Upper lobe of left lung (tissue), 6 donors: ENCODE measurements around the gene ISOC1. TPM values are rescaled to one million over a fixed set of nuclear protein-coding genes. Genes with fewer than 3 reads are reported as not detected.

Source experiments
- ATAC-seq, 2 donors: fragments of 200-7000 bp; cut with Tn5 transposase; one replicate each; pipeline ENCODE4 v1.9.1; 2022; ENCODE audit warnings: mild to moderate bottlenecking in 2 of 2, moderate library complexity in 2 of 2; ENCODE audit not compliant: low FRiP score in 2 of 2
- DNase-seq, 2 donors: peaks; one replicate each; pipeline ENCODE4 v3.0.0-alpha.2; 2019 to 2020
- H3K27ac ChIP-seq, 4 donors: fragments of 200-600 bp; sonication (generic); one replicate each; pipeline ENCODE4 v1.5.1; 2016 to 2019
- H3K27me3 ChIP-seq, 4 donors: fragments of 200-600 bp; sonication (generic); one replicate each; pipeline ENCODE4 v1.5.1; 2017 to 2019
- H3K36me3 ChIP-seq, 4 donors: fragments of 200-600 bp; sonication (generic); one replicate each; pipeline ENCODE4 v1.5.1; 2016 to 2019
- H3K4me1 ChIP-seq, 4 donors: fragments of 200-600 bp; sonication (generic); one replicate each; pipeline ENCODE4 v1.5.1; 2018 to 2019
- H3K4me3 ChIP-seq, 4 donors: fragments of 200-600 bp; sonication (generic); one replicate each; pipeline ENCODE4 v1.5.1; 2017 to 2019; ENCODE audit warnings: mild to moderate bottlenecking in 2 of 4, moderate library complexity in 1 of 4
- H3K9me3 ChIP-seq, 4 donors: fragments of 200-600 bp; sonication (generic); one replicate each; pipeline ENCODE4 v1.5.1; 2018 to 2019
- EP300 ChIP-seq, 4 donors: sonication (generic); formaldehyde crosslinking; IDR thresholded peaks; one replicate each; pipeline ENCODE4 v1.5.1; 2017; ENCODE audit warnings: antibody characterized with exemption in 4 of 4, control low read depth in 2 of 4
- POLR2A ChIP-seq, 4 donors: fragments of 450-650 bp; IDR thresholded peaks; one replicate each; pipeline ENCODE4 v1.5.1; 2016 to 2017; ENCODE audit warnings: antibody characterized with exemption in 4 of 4, mild to moderate bottlenecking in 2 of 4
- POLR2AphosphoS5 ChIP-seq, 2 donors: sonication (generic); formaldehyde crosslinking; IDR thresholded peaks; one replicate each; pipeline ENCODE4 v1.5.1; 2017; ENCODE audit warnings: antibody characterized with exemption in 2 of 2
- WGBS, 2 donors: methylation state at CpG; one replicate each; pipeline ENCODE4 v1.1.5; 2017 to 2018; 5-methylcytosine and 5-hydroxymethylcytosine counted together
- total RNA-seq, 6 donors: library from RNA; depleted of rRNA in 4 of 6; stranded (reverse); fragments of >200 nt in 4 of 6; gene quantifications; one replicate each; pipeline versions ENCODE4 v1.1.0 to v1.2.1, GENCODE V29; 2016 to 2021
- TF ChIP-seq, protein P1 (sequence below), 6 experiments: fragments of 450-650 bp in 4 of 6; fragments of 200-600 bp in 2 of 6; sonication (generic) in 2 of 6; IDR thresholded peaks; one replicate each; pipeline ENCODE4 v1.5.1; 2016 to 2019; ENCODE audit warnings: antibody characterized with exemption in 6 of 6
- donor health status: DM: no; HTN: no; CAD: no; lungs with moderate emphysema.
- donor health status: DM: no; HTN: yes; CAD: no; lungs with severe emphysema.

Gene ISOC1
- total RNA-seq, 6 donors from 2014 or later = 6.3 to 37.9 (median 20.9) TPM

DNA sequence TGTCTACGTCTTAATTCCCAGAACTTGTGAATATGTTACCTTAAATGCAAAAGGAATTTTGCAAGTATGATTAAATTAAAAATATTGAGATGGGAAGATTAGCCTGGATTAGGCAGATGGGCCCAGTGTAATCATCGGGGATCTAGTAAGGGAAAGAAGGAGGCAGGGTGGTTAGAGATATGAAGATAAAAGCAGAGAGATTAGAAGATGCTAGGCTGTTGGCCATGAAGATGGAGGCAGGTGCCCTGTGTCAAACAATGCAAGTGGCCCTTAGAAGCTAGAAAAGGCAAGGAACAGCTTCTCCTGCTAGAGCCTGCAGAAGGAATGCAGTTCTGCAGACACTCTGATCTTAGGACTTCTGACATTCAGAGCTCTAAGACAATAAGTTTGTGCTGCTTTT lies 28.8 kb upstream of the ISOC1 start:
- no peak for TF ChIP-seq EP300 (IDR thresholded peaks at IDR 0.05)
- TF ChIP-seq POLR2AphosphoS5 (IDR thresholded peaks at IDR 0.05) = no peak
- TF ChIP-seq, protein P1, sequence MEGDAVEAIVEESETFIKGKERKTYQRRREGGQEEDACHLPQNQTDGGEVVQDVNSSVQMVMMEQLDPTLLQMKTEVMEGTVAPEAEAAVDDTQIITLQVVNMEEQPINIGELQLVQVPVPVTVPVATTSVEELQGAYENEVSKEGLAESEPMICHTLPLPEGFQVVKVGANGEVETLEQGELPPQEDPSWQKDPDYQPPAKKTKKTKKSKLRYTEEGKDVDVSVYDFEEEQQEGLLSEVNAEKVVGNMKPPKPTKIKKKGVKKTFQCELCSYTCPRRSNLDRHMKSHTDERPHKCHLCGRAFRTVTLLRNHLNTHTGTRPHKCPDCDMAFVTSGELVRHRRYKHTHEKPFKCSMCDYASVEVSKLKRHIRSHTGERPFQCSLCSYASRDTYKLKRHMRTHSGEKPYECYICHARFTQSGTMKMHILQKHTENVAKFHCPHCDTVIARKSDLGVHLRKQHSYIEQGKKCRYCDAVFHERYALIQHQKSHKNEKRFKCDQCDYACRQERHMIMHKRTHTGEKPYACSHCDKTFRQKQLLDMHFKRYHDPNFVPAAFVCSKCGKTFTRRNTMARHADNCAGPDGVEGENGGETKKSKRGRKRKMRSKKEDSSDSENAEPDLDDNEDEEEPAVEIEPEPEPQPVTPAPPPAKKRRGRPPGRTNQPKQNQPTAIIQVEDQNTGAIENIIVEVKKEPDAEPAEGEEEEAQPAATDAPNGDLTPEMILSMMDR (IDR thresholded peaks at IDR 0.05) = no peak
- no peak for TF ChIP-seq POLR2A (IDR thresholded peaks at IDR 0.05)
- no peaks in the 10 kb centered on the region for H3K36me3 ChIP-seq

DNA sequence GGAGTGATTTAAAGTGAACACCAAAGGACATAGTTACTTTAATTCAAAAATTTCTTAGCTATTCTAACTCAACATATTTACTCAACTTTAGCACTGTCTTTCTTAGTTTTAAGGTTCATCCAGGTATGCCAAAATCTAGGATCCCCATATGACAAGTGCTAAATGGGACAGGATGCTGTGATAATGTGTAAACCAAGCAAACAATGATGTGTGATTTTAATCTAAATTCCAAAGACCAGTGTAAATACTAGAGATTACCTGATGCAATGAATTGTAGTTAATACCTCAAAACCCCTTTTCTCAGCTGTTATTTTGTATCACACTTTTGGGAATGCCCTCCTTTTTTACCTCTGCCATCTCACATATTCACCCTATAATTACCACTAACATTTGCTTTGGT lies 26.8 kb upstream of the ISOC1 start:
- Histone ChIP-seq H3K9me3 (no peaks in the 10 kb centered on the region), H3K27me3 (no peaks in the 10 kb centered on the region), H3K4me1 (no peaks in the 10 kb centered on the region), H3K4me3 (no peak overlapping the region), H3K36me3 (no peaks in the 10 kb centered on the region), H3K27ac (no peak overlapping the region)
- ATAC-seq (no peak), DNase-seq (no peak)
- TF ChIP-seq POLR2AphosphoS5 (IDR thresholded peaks at IDR 0.05) (no peak), POLR2A (IDR thresholded peaks at IDR 0.05) (no peak), EP300 (IDR thresholded peaks at IDR 0.05) (no peak)
- TF ChIP-seq, protein P1 (IDR thresholded peaks at IDR 0.05) = no peak

More for the DNA sequence above, 28.8 kb upstream of the ISOC1 start:
- ATAC-seq (no peak), DNase-seq (no peak)
- H3K27me3 ChIP-seq = no peaks in the 10 kb centered on the region
- 90 to 91% methylated on average over 2 of the region's 2 CpGs for WGBS, 2 donors
- H3K27ac ChIP-seq = no peak overlapping the region
- H3K9me3 ChIP-seq = no peaks in the 10 kb centered on the region
- no peak overlapping the region for H3K4me3 ChIP-seq
- no peaks in the 10 kb centered on the region for H3K4me1 ChIP-seq

DNA sequence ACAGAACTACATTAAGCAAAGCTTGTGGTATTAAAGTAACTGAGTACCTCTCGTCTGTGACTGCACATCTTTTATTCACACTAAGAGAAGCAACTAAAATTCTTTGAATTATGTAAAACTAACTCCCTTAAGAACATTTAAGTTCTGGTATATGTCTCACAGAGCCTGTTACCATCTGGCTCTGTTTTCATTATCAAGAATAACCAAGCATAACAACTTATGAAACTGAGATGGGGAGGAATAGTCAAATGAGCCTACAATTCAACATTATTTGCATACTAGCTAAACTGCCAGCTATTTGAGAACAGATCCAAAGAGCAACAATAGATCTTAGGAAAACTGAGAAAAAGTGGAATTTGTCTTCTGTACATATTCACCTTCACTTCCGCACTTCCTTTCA lies 25.3 kb upstream of the ISOC1 start:
- TF ChIP-seq POLR2AphosphoS5 (IDR thresholded peaks at IDR 0.05) (no peak), POLR2A (IDR thresholded peaks at IDR 0.05) (no peak), EP300 (IDR thresholded peaks at IDR 0.05) (no peak)
- TF ChIP-seq, protein P1 (IDR thresholded peaks at IDR 0.05) = no peak
- ATAC-seq (no peak), DNase-seq (no peak)
- Histone ChIP-seq H3K27ac (no peak overlapping the region), H3K4me3 (no peak overlapping the region), H3K9me3 (no peaks in the 10 kb centered on the region), H3K27me3 (no peaks in the 10 kb centered on the region), H3K36me3 (no peaks in the 10 kb centered on the region), H3K4me1 (no peaks in the 10 kb centered on the region)
- 84 to 91% methylated on average over 2 of the region's 2 CpGs for WGBS, 2 donors

DNA sequence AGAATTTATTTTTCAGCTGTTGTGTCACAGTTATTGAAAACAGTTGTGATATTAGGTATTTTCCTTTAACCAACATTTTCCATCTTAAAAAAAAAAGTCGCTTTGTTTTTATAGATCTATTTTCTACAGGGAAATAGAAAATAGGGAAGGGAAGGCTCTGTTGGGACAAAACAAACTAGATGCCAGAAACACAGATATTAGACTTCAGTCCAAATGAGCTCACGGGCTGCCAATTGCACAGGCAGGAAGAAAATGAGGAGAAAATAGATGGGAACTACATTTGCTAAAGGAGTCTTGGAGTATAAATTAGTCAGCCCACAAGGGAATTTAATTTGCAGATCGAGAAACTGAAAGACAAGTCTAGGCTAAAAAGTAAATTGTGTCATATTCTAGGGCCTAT lies 21.4 kb upstream of the ISOC1 start:
- DNase-seq = no peak
- WGBS, 2 donors = 72% methylated on average over 3 of the region's 3 CpGs

DNA sequence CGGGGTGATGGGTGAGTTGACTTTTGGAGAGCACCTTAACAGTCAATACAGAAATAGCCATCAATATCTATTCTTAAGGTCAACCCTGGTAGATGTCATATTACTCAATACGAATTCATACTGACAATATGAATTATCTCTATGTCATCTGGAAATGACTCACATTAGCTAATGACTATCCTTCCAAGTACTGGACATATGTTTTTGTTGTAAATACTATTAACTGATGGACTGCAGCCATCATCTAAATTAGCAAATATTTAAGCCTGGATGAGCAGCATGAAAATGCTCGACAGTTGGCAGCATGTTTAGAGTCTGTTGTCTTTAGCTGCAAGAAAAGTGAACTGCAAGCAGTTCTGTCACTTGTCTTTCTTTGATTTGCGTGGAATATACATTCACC lies 19.6 kb upstream of the ISOC1 start:
- no peak overlapping the region for H3K4me3 ChIP-seq
- WGBS, 2 donors = 76 to 80% methylated on average over 4 of the region's 4 CpGs
- H3K9me3 ChIP-seq = no peaks in the 10 kb centered on the region
- H3K27me3 ChIP-seq = no peaks in the 10 kb centered on the region
- ATAC-seq = no peak
- no peaks in the 10 kb centered on the region for H3K4me1 ChIP-seq
- H3K36me3 ChIP-seq = no peaks in the 10 kb centered on the region
- no peak for DNase-seq
- TF ChIP-seq EP300 (IDR thresholded peaks at IDR 0.05) = no peak
- TF ChIP-seq POLR2A (IDR thresholded peaks at IDR 0.05) = no peak
- TF ChIP-seq POLR2AphosphoS5 (IDR thresholded peaks at IDR 0.05) = no peak
- TF ChIP-seq, protein P1 (IDR thresholded peaks at IDR 0.05) = no peak
- H3K27ac ChIP-seq = no peak overlapping the region

More for the DNA sequence above, 21.4 kb upstream of the ISOC1 start:
- Histone ChIP-seq H3K4me1 (no peaks in the 10 kb centered on the region), H3K9me3 (no peaks in the 10 kb centered on the region), H3K27me3 (no peaks in the 10 kb centered on the region), H3K4me3 (no peak overlapping the region), H3K36me3 (no peaks in the 10 kb centered on the region), H3K27ac (no peak overlapping the region)
- no peak for ATAC-seq
- TF ChIP-seq POLR2AphosphoS5 (IDR thresholded peaks at IDR 0.05) = no peak
- TF ChIP-seq, protein P1 (IDR thresholded peaks at IDR 0.05) = no peak
- no peak for TF ChIP-seq EP300 (IDR thresholded peaks at IDR 0.05)
- TF ChIP-seq POLR2A (IDR thresholded peaks at IDR 0.05) = no peak
